HG02763 (cell line): ENCODE data around the gene SGO2.
"Not testable (repeated sequence)": the region's sequence is repeated elsewhere in the genome, so short reads cannot be mapped to it uniquely, and the experiment has no call there.

Experiments
- ATAC-seq: cut with Tn5 transposase; IDR thresholded peaks from one replicate; pipeline ENCODE4 v1.9.1; 2021; ENCODE audit warnings: mild to moderate bottlenecking, moderate library complexity; ENCODE audit not compliant: unreplicated experiment

The SGO2 gene

GRCh38 chr2:200617156-200618053 lies 91.4 kb downstream of the SGO2 start:
- no peak for ATAC-seq

- no peak for ATAC-seq
Observed at GRCh38 chr2:200618054-200618419, 92.0 kb downstream of the SGO2 start.

GRCh38 chr2:200618590-200619021 lies 92.6 kb downstream of the SGO2 start:
- ATAC-seq: no peak

GRCh38 chr2:200619279-200619678 lies 93.3 kb downstream of the SGO2 start:
- ATAC-seq: no peak

- ATAC-seq: no peak
Observed at GRCh38 chr2:200620606-200621390, 94.8 kb downstream of the SGO2 start.

- no peak for ATAC-seq
Observed at GRCh38 chr2:200622106-200622505, 96.1 kb downstream of the SGO2 start.

- no peak for ATAC-seq
Observed at GRCh38 chr2:200624026-200624425, 98.0 kb downstream of the SGO2 start.

- ATAC-seq: no peak
Observed at GRCh38 chr2:200624658-200625057, 98.7 kb downstream of the SGO2 start.

GRCh38 chr2:200625282-200625681 lies 99.3 kb downstream of the SGO2 start:
- ATAC-seq: no peak

- ATAC-seq: no peak
Observed at GRCh38 chr2:200625958-200626363, 100.0 kb downstream of the SGO2 start.

GRCh38 chr2:200627110-200627770 lies 101.2 kb downstream of the SGO2 start:
- no peak for ATAC-seq

- ATAC-seq: not testable (repeated sequence)
Observed at GRCh38 chr2:200628461-200628860, 102.5 kb downstream of the SGO2 start.

GRCh38 chr2:200631287-200631686 lies 105.3 kb downstream of the SGO2 start:
- ATAC-seq: no peak
